ENCODE results near the gene FBXL5.
"Not testable (repeated sequence)": the region's sequence is repeated elsewhere in the genome, so short reads cannot be mapped to it uniquely, and the experiment has no call there.

FBXL5 gene

DNA sequence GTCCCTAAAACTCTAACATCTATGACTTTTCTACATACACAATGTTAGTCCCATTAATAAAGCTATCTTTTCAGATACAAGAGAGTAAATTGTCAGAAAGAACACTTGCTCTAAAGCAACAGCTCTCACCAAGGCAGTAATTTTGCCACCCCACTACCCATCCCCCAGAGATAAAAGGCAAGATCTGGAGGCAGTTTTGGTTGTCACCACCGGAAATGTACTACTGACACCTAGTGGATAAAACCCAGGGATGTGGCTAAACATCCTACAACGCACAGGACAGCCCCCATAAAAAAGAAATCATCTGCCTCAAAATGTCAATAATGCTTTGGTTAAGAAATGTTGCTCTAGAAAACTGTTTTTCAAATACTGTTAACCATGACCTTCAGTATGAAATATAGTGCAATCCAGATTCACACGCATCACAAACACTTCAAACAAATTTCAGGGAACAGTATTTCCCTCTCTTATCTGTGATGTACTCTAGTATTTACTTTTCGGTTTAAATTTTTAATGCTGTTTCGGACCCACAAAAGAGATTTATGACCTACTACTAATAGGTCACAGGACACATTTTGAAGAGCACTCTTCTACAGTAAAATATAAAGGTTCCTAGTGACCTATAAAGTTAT is 5.1 kb downstream of the FBXL5 start:
- no peak for DNase-seq

DNA sequence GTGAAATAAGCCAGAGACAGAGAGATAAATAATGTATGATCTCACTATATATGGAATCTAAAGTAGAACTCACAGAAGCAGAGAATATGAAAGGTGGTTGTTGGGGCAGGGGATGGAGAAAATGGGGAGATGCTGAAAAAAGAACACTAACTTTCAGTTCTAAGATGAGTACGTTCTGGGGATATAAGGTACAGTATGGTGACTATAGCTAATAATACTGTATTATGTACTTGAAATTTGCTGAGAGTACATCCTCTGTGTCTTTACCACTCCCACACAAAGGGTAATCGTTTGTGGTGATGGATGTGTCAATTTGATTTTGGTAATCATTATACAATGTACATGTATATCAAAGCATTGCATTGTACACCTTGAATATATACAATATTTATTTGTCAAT is 6.6 kb downstream of the FBXL5 start:
- no peak for DNase-seq

- DNase-seq, result no peak
Observed at GRCh38 chr4:15638418-15638817, 16.7 kb downstream of the FBXL5 start.

DNA sequence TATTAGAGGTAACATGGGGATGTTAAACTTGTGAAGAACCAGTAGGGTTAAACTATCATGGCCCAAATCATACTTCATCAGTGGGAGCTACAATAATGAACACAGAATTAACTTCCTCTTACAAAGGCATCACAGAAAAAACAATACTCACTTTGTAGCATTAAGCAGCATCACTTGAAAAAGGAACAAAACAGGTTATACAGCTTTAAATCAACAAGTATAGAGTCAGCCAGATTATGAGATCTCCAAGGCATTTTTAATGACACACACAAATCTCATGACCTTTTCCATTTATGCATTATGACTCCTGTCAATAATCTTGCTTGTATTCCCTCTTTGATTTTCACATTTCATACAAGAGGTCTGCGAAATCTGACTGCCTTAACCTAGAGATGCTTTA is 18.3 kb downstream of the FBXL5 start:
- no peak for DNase-seq

- not testable (repeated sequence) for DNase-seq
Observed at GRCh38 chr4:15617407-15617806, 37.8 kb downstream of the FBXL5 start.

DNA sequence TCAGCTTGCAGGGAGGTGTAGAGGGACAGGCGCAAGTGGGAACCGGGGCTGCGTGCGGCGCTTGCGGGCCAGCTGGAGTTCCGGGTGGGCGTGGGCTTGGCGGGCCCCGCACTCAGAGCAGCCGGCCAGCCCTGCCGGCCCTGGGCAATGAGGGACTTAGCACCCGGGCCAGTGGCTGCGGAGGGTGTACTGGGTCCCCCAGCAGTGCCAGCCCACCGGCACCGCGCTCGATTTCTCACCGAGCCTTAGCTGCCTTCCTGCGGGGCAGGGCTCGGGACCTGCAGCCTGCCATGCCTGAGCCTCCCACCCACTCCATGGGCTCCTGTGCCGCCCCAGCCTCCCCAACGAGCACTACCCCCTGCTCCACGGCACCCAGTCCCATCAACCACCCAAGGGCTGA is 40.3 kb downstream of the FBXL5 start:
- DNase-seq, result not testable (repeated sequence)

GRCh38 chr4:15612136-15612535 is 43.0 kb downstream of the FBXL5 start:
- DNase-seq, result no peak

DNA sequence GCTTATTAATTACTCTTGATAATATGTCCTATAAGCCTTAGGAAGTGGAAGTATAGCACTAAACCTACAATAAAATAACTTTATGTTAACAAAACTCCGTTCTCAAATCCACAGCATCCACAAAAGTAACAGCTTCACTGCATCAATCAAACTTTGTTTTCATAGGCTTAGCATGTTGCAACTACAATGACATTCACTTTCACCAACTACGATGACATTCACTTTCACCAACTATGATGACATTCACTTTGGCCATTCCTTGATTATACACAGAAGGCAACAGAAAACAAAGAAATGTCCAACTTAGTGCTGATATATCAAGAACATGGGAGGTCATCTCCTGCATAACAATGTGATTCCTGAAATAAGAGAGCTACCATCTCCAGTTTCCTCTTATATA is 44.3 kb downstream of the FBXL5 start:
- no peak for DNase-seq

DNA sequence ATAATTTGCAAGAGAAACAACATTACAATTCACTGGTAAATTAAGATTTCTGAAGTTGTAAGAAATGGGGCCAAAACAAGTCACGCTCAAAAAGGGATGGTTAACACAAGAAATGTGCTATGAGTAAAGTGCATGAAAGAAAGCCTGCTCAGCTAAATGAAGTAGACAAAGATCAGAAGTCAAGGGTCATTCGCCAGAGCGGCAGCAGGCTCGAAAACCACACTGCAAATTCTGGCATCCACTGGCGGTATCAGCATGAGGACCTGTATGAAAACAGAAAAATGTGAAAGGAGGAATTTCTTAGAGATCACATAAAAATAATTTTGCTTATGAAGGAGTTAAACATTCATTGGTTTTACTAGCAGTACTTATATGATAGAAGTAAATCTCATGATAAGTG is 49.6 kb downstream of the FBXL5 start:
- no peak for DNase-seq

DNA sequence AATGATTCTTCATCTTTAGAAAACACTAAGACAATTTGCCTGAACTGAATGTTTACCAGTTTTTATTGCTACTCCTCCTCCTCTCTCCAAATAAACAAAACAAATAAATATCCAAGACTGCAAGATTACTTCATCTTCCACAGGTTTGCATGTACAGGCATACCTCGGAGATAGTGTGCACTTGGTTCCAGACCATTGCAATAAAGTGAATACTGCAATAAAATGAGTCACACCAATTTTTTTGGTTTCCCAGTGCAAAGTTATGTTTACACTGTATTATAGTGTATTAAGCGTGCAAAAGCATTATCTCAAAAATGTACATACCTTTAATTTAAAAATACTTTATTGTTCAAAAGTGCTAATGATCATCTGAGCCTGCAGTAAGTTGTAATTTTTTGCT is 53.3 kb downstream of the FBXL5 start:
- DNase-seq, result no peak

GRCh38 chr4:15600176-15600575 is 55.0 kb downstream of the FBXL5 start:
- DNase-seq, result no peak

DNA sequence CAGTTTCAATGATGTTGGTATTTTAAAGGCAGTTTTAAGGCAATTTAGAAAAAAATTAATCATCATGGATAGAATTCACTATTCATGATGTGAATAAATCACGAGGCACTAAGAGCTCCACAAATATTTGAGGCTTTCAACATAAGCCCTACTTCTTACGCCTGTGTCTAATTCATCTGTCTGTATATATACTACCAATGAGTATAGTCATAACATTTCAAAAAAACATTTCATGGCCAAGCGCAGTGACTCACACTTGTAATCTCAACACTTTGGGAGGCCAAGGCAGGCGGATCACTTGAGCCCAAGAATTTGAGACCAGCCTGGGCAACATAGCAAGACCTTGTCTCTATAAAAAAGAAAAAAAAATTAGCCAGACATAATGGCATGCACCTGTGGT is 56.5 kb downstream of the FBXL5 start:
- no peak for DNase-seq

DNA sequence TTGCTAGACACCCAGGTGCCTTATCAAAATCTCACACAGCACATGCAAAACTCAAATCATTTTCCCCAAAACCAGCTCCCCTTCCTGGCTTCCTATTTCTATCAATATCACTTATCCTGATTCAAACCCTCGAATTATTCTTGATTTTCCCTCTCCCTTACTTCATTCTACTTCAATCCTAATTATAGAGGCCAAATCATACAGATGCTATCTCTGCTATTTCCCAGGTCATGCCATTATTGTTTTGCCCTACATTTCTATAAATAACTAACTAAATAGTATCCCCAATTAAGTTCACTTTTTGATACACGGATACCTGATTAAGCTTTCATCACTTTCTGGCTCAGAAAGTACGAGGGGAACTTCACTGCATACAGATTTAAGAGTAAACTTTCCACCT is 62.4 kb downstream of the FBXL5 start:
- DNase-seq, result no peak

DNA sequence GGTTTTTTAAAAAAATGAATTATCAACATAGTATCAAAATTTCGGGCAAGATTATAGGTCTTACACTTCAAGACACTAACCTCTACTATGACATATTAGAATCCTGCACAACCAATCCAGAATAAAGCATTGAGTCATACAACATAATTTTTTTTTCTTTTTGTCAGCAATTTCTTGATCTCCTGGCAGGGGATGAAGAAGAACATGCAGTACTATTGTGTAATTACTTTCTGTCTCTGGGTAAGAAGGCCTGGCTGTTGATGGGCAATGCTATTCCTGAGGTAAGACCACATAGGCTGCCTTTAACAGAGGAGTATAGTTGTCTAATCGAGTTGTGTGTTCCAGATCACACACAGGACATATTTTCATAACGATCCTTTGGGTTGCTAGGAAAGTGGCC is 67.5 kb downstream of the FBXL5 start:
- no peak for DNase-seq

DNA sequence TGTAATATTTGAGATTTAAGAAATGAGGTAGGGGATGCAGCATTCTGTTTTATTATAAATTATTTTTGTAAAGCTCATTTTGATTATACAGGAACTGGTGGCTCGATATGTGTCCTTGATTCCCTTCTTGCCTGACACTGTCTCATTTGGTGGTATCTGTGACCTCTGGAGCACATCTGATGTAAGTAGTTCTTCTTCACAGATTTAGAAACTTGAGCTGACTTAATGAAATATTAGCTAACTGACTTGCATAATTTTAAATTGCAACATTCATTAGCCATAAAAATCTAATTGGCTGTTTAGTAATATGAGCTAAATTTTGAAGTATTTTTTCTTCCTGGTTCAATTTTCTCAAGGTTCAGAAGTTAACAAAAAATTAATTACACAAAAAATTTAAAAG is 69.1 kb downstream of the FBXL5 start:
- no peak for DNase-seq

GRCh38 chr4:15585331-15585730 is 69.8 kb downstream of the FBXL5 start:
- no peak for DNase-seq

DNA sequence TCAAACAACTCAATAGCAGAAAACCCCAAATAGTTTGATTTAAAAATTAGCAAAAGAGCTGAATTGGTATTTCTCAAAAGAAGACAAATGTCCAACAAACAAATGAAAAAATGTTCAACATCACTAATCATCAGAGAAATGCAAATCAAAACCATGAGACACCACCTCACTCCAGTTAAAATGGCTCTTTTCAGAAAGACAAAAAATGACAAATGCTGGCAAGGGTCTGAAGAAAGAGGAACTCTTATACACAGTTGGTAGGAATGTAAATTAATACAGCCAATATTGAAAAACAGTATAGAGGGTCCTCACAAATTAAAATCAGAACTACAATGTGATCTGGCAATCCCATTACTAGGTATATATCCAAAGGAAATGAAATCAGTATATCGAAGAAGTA is 70.4 kb downstream of the FBXL5 start:
- DNase-seq, result no peak

GRCh38 chr4:15577508-15577907 is 77.6 kb downstream of the FBXL5 start:
- no peak for DNase-seq

DNA sequence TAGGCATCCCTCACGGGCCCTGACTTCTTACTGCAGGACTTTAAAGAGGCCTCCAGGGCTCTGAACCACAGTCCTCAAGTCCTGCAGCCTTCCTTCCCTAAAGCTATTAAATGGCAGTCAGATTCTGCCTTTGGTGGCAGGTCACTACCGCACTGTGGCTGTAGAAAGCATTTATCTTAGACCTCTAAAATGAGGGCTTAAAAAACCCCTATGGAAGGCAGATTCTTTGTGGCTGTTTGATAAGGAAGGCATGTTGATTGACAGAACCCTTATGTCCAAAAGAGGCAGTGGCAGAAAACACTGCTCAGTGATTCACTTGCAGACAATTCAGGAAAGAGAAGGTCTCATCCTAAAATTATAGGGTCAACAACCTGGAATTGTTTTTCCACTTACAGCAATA is 79.2 kb downstream of the FBXL5 start:
- DNase-seq, result no peak

DNA sequence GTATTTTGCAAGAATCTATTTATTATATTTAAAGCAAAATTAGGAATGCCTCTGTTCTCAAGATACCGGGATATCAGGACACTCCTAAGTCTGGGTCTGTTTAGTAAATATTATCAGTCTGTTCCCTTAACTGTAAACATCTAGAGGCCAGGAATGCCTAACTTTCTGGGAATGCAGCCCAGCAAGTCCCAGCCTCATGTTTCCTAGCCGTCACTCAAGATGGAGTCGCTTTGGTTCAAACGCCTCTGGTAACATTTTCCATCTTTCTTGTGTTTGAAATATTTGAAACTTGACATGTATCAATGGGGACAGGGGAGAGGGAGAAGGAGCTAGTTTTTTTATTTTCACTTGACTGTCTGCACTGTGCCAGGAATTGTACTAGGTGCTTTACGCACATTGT is 85.4 kb downstream of the FBXL5 start:
- DNase-seq, result no peak

GRCh38 chr4:15568821-15569220 is 86.3 kb downstream of the FBXL5 start:
- DNase-seq, result no peak

DNA sequence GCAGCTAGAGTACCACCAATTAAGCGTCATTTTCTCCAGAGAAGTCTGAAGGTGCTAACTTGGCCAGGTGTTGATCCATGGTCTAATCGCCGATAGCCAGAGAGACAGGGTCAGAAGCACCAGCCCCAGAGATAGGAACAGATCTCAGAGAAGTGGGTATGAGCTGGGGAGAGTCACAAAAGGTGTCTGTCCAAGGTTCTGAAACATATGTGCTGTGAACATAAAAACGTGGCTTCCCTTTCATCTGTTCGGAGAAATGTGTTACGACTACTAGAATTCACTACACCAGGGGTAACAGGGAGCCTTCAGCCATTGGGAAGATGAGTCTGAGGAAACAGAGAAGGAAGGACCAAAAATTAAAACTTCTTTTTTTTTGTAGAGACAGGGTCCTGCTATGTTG is 91.3 kb downstream of the FBXL5 start:
- DNase-seq, result no peak

GRCh38 chr4:15562623-15563022 is 92.5 kb downstream of the FBXL5 start:
- DNase-seq, result no peak

DNA sequence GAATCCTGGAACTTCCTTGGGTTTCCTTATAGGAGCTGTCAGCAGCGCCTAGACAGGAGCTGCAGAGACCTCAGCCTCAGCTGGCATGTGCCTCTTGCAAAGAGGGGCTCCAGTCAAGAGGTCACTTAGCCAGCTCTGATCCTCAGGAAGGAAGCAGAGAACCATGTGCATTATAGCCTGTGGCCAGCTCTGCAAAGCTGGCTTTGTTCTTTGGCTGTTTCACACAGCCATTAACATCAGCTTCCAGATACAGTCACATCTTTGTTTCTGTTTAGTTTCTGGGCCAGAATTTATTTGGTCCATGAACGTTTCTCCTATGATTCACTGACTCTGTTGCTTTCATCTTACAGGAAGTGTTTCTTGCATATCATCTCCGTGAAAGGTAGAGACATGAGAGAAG is 93.0 kb downstream of the FBXL5 start:
- no peak for DNase-seq

- no peak for DNase-seq
Observed at GRCh38 chr4:15558561-15558960, 96.6 kb downstream of the FBXL5 start.

Data from activated CD8-positive, alpha-beta memory T cell treated with anti-CD3 and anti-CD28 coated beads, Interleukin-2, amount 50 U/mL, for 48 hours (primary cell).